GM19193 (cell line): ENCODE data around the gene RAD51AP1.

Source experiments
- POLR2A ChIP-seq: IDR thresholded peaks from 4 replicates; pipeline ENCODE4 v1.6.1; 2011; ENCODE audit not compliant: insufficient read depth, insufficient read length; ENCODE audit errors: extremely low read depth

RAD51AP1 gene

DNA sequence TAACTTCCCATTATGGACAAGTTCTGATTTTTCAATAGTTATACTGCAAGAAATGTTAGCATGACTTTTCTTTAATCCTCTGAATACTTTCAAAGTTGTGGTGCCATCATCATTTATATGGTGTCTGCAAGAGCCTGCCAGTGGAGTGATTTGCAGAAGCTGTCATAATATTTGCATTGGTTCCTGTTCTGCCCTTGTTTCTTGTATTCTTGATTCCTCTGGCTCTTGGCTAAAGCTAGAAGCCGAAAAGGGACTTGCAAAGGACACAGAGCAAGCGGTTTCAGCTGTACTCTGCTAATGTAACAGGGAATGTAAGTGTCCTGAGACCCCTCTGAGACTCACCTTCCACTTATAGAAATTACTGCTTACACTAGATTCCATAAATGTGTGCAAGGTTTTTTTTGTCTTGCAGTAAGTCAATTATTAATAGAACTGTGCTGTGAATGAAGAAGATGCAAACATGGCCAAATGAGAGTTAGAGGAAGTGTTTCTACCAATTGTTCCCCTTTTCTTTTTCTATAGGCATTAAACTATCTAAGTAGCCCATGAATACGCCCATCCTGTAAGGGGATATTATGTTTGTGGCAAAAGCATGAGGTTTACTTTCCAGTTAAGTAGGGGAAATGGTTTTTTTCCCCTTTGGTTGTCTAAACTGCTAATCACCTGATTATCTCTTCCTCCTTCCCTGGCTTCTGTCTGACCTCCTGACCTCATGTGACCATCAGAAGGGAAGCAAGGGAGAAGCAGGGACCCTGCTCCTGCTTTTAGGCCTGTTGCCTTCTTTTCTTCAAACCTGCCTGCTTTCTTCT lies 28.6 kb downstream of the RAD51AP1 start:
- TF ChIP-seq POLR2A: no peak

DNA sequence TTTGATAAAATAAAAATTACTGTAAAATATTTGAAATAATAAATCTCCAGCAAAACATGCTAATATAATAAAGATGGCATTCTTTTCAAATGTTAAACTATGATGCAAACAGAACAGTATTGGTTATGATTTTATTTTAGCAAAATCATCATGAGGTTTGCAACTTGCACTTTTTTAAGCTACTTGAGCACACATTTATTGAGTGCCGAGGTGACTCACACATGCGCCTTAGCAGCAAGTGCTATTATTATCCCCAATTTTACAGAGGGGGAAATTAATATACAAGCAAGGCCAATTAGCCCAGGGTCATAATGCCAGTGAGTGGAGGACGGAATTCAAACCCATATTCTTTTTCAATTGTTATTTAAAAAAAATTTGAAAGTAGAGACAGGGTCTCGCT lies 30.6 kb downstream of the RAD51AP1 start:
- no peak for TF ChIP-seq POLR2A

DNA sequence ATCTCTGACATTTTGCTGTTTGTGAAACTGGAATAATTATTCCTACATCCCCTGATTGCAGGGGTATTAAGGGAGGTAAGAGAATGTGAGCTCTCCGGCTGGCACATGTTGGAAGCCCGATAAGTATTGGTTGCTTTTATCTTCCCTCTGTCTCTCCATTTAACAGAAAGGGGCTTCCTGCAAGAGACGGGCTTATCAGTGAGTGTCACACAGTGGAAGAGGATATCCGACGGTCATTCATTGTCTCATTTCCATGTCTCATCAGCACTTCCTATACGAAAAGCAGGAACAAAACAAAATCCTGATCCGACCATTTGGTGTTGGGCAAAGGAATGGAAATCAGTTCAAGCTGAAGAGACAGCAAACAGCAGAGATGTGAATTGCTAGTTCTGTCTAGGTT lies 34.0 kb downstream of the RAD51AP1 start:
- TF ChIP-seq POLR2A: no peak

DNA sequence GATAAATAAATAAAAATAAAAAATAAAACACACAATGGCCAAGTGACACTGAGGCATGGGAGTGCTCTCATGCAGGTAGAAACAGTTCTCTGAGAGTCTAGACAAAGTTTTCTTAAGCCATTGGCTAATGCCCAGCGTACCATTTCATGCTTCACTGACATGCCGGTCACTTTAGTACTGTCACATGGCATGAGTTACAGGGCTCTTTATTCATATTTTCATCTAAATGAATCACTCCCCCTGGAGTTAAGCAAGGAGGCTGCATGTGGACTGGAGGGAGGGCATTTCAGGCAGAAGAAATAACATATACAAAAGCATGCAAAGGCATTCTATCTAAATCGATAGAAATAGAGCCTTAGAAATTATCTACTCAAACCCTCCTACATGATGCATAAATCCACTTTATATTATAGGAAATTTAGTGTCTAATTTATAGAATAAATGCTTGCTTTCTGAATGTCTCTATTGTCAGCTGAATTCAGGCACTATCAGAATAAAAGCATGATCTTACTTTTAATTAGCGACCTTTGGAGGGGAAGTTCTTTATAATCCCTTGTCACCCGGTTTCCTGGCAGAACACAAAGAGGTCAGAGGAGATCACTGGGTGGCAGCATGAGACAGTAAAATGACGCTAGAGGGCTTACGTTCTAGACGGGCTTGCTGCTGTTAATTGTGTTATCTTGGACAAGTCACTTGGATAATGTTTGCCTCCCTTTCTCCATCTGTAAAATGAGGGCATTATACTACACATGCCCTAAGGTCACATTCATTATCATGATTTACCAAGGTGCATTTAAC lies 40.8 kb downstream of the RAD51AP1 start:
- TF ChIP-seq POLR2A: no peak

DNA sequence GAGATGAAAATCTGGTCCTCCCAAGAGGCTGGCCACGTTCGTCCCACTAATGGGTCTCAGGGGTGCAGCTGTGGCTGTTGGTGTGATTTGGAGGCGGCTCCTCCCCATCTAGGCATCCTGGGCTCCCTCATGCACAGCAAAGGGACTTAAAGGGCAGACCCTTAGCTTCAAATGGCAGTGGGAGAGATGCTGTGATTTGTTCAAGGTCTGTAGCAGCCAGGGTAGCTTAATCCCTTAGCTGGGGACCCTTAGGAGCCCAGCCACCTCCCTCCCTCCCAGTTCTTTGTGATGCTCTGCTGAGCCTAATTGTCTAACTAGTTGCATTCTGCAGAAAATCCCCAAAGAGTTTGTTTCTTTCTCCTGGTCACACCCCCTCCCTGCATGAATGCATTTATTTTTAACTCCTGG lies 41.6 kb downstream of the RAD51AP1 start:
- TF ChIP-seq POLR2A: no peak

DNA sequence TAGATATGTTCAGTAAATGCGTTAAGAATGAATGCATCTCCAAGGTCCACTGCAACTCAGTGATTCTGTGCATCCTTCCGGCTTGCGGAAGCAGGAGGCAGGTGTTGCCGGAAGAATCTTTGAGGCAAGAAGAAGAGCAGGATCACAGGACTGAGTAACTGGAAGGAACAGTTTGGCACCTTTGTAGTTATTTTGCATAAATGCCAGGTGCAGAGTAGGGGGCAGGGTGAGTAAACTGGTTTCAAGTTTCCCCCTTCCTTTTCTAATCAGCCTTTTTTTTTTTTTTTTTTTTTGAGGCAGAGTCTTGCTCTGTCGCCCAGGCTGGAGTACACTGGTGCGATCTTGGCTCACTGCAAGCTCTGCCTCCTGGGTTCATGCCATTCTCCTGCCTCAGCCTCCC lies 45.6 kb downstream of the RAD51AP1 start:
- TF ChIP-seq POLR2A: no peak

DNA sequence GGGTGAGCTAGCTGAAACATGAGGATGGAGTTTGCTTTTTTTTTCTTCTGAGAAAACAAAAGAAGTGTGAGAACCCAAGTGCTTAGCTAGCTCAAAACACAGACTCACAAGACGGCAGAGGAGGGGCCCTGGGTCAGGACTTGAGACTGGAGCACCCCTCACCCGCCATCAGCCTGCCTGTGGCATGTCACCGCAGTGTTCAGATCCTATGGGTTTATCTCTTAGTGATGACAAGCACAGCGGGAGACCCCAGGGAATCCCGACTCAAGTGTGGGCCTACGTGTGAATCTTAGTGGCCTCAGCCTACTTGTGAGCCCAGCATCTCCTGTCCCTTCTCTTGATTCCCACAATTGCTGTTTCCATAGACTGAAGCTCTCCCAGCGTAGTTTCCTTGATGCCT lies 46.2 kb downstream of the RAD51AP1 start:
- no peak for TF ChIP-seq POLR2A

DNA sequence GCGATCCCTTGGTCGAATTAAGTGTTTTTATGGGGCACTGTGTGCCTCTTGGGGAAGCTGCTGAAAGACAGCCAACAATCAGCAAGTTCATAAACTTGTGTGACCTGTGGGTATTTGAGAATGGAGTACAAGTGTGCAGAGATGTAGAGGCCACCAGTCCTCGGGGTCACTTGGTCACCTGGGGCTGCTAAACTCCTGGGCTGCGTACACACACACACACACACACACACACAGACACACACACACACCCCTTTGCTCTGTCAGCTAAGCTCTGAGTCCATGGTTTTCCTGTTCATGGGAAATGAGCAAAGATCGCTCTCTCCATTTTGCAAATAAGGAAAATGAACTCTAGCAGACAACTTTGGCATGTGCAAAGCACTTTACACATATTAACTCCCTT lies 47.8 kb downstream of the RAD51AP1 start:
- no peak for TF ChIP-seq POLR2A

DNA sequence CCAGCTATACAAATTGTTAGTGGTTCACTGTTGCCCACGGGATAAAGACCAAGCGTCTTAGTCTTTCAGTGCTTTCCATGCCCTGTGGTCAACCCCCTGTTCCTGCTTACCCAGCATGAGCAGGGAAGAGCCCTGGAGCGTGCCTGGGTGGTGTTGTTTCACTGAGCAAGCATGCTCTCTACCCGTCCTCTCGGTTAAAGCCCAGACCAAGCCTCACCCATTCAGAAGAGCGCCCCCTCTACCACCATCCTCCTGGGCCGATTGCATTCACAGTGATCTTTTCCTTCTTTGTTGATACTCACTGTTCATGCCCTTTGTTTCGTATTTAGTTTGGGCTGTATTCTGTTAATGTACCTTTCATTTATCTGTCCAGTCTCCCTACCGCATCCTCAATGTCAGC lies 48.4 kb downstream of the RAD51AP1 start:
- TF ChIP-seq POLR2A: no peak

DNA sequence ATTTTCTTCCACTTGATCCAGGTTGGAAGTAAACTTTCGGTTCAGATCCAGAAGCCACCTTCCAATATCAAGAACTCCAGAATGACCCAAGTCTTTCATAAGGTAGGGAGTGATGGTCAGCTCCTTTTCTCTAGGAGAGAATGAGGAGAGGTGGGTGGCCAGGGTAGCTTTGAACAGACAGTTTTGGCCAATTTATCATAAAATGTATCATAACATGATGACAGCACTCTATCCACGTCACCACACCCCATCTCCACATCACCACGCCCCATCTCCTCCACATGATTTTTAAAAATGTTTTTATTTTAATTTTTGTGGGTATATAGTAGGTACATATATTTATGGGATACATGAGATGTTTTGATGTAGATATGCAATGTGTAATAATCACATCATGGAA lies 50.2 kb downstream of the RAD51AP1 start:
- no peak for TF ChIP-seq POLR2A

DNA sequence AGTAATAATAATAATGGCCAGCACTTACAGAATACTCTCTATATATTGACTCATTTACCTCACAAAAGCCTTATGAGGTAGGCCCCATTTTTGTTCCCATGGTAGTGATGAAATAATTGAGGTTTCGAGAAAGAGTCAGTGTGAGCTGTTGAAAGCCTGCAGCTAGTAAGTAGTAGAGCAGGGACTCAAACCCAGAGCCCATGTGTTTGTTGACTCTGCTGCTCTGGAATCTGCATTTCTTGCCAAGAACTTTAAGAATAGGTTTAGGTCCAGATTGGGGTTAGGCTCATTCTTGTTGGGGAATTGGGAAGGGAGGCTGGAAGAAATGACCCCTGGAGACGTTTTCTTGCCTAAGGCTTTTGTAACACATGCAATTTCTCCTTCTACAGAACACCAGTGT lies 51.3 kb downstream of the RAD51AP1 start:
- no peak for TF ChIP-seq POLR2A

DNA sequence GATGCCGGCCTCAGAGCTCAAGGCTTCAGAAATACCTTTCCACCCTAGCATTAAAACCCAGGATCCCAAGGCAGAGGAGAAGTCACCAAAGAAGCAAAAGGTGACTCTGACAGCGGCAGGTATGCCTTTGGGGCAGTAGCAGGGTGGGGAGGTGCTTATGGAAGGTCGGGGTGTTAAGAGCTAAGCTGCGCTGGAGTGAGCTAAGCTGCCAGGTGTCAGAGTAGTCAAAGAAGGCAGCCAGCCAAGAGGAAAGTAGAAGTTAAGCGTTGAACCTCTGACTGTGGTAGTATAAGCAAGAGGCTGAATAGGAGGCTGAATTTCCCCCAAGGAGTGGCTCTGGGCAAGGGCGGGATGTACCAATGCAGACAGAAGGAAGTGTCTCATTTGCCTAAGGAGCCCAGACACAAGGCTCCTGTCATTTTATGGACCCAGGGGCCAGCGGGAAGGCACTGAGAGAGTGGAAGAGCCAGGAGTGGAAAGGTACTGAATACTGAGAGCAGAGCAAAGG lies 52.5 kb downstream of the RAD51AP1 start:
- no peak for TF ChIP-seq POLR2A

DNA sequence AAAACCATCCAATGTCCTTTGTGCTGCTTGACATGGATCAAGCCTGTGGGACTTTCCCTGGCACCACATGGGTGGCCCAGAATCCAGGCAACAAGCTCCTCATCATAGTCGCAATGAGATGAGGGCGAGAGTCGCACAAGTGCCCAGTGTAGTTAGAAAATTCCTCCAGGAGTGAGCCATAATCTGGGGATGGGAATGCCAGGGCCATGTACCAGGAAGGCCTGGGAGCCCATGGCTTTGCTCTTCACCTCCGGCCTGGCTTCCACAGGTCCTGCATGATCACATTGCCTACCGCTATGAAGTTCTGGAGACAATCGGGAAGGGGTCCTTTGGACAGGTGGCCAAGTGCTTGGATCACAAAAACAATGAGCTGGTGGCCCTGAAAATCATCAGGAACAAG lies 57.2 kb downstream of the RAD51AP1 start:
- TF ChIP-seq POLR2A: no peak

DNA sequence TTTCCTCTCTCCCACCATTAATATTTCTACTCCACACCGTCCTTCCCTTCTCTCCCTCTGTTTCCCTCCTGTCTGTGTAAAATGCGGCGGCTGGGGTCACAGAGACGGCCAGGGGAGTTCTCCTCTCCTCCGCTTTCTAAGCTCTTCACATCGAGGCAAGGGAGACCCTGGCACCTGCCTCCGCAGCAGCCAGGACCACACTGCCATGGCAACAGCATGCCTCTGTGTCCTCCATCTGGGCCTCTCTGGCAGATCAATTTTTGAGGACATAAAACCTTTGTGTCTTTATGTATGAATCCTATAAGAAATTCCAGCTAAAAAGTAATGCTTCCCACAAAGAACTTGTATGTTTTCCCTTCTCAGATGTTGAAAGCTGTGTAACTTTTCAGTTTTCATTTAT lies 64.7 kb downstream of the RAD51AP1 start:
- TF ChIP-seq POLR2A: no peak

DNA sequence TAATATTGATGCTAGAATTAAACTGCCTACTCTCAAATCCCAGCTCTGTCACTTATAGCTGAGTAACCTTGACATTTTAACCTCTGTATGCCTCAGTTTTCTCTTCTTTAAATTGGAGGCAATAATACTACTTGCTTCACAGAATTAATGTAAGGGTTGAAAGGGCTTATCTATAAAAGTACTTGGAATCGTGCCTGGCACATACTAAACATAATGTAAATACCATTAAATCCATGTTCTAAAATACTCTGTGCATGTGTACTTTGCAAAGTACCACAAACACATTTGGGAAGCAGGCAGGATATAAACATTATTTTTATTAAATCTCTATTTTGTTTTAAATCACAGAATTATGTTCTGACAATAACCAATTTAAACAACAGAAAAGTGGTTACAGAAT lies 65.3 kb downstream of the RAD51AP1 start:
- TF ChIP-seq POLR2A: no peak

DNA sequence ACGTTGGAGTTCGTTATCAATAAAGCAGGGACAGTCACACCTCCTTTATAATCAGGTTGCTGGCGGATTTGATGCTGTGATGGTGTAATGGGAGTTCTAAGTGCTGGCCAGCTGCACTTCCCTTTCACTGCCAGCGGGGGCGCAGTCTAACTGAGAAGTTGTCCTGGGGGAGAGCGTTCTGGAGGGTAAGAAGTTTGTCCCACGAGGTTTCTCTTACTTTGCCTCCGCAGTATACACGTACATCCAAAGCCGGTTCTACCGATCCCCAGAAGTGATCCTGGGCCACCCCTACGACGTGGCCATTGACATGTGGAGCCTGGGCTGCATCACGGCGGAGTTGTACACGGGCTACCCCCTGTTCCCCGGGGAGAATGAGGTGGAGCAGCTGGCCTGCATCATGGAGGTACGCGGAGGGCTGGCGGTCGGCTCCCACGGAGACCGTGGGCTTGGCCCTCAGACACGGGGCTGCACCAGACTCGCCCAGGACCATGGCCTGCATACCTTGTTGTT lies 66.0 kb downstream of the RAD51AP1 start:
- TF ChIP-seq POLR2A: peak; percentile 75
